Ureter (tissue), 1 donor: Measurements from ENCODE around the gene UST. TPM values are rescaled to one million over a fixed set of nuclear protein-coding genes. Genes with fewer than 3 reads are reported as not detected.
"Not testable (repeated sequence)": the region's sequence is repeated elsewhere in the genome, so short reads cannot be mapped to it uniquely, and the experiment has no call there.

ENCODE experiments used
- DNase-seq: peaks from one replicate; pipeline ENCODE4 v3.0.0-alpha.2; 2020; ENCODE audit warnings: low spot score
- total RNA-seq: library from RNA; stranded (reverse); gene quantifications from one replicate; pipeline ENCODE4 v1.2.4, GENCODE V29; 2023
- donor health status: DM: yes; HTN: yes; CAD: no.

Gene UST
- total RNA-seq, 1 donor from 2014 or later = 30.9 TPM

GRCh38 chr6:149035766-149036165 is 288.9 kb downstream of the UST start:
- no peak for DNase-seq

DNA sequence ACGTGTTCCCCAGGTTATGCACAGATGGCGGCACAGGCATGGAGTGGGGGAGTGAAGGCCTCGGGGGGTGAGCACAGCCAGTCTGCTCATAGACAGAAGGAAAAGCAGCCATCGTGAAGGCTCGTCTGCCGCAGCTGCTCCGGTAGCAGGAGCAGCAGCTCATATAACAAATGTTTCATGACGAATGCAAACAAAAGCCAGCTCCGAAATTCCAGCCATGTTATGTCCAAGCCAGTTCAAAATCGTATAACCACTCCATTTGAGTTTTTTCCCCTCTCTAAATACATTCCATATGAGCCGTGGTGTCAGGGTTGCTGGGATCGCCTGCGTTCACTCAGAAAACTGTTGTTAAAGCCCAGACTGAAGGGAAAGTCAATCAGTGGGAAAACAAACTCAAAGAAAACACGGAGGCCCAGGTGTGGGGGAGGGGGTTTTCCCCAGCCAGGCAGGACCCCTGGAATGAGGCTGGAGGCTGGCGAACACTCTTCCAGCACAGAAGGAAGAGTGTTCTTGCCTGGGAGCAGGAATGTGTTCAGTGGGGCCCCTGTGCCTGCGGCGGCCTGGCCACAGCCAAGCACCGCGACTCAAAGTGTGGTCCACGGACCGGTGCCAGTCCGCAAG is 290.3 kb downstream of the UST start:
- DNase-seq = no peak

- not testable (repeated sequence) for DNase-seq
These were observed 292.2 kb downstream of the UST start for GRCh38 chr6:149039025-149039424.

DNA sequence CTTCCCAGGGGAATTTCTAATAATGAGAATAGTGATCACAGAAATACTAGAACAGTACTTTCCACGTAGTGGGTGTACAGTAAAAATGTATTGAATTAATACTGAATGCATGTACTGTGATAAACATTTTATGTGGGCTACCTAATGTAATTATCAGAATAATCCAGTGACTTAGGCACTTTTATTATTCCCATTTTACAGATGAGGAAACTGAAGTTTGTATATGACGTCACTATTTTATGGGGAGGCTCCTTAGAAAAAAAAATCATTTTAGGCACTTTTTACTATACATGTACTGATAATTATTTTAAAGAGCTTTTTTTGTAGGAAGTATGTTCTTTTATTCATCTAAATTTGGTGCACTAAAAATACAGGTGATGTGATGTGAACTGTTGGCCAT is 295.1 kb downstream of the UST start:
- no peak for DNase-seq

GRCh38 chr6:149043476-149044130 is 296.8 kb downstream of the UST start:
- DNase-seq = no peak

DNA sequence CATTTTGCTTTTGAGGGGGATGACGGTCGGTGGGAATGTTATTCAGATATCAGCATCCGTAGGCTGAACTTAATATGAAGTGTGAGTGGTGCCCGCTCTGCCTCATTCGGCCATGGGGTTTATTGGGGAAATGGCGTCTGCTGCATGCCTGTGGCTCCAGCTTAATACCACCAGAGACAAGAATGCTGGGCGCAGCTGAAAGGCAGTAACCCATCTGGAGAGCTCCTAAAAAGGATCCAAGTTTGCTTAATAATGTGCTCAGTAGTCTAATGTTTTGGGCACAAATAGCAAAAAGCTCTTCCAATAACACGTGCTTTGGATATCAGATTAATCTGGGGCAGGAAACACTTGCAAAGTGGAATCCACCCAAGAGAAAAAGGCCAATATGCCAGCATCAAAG is 297.7 kb downstream of the UST start:
- DNase-seq = no peak

- DNase-seq = no peak
These were observed 298.6 kb downstream of the UST start for GRCh38 chr6:149045404-149045803.

DNA sequence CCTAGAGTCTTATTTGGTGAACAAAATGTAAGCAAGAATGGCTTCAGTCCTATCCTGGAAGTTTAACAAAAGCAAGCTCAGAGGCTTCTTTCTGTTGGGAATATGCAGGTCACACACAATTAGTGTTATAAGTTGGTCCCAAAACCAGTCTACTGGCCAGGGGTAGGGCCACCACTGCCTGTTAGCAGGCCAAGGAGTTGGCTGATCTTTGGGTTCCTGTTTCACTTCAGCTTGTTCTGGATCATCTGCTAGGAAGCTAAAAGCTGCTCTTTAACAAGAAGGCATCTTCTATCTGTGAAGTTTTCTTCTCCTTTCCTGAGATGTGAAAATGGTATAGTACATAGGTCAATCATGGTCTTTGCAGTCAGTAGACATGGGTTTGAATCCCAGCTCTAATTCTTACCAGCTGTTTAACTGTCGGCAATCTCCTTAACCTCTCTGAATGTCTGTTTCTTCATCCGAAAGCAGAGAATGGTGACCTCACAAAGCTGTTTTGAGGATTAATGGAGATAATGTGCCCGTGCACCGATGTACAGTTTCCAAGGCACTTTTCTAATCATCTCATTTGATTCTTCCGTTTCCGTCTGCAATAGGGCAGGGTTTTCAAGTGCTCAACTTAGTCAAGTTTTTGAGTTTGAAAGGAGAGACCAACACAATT is 299.5 kb downstream of the UST start:
- no peak for DNase-seq

DNA sequence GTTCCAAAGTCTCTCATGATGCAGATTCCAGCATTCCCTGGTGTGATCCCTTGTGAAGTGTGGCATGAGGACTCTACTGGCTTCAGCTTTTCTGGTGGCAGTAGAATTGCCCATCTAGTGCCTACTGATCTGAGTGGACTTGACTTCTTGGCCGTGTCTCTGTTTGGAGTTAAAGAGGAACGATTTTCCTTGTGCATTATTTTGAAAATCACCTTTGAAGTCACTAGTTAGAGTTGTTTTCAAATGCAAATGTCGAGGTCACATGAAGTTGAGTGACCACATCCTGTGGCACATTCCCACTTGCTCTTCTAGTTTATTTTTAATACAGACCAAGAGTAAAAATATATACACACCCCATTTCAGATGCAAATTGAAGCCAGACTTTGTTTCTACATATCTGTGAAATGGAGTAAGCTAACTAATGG is 300.0 kb downstream of the UST start:
- no peak for DNase-seq

DNA sequence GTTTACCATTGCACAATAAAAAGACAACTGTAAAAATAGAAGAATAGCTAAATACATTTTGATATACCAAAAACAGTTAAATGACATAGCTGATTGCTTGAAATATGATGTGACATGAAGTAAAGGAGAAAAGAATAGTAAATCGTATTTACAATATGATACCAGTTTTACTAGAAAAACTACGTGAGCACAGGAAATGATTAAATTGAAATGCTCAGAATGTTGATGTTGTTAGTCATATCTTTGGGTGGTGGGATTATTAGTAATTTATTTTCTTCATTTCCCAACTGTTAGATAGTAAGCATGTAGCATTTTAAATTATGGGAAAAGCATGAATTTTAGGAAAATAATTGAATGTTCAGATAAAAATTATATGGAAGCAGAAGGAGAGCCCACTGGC is 302.4 kb downstream of the UST start:
- DNase-seq = no peak

DNA sequence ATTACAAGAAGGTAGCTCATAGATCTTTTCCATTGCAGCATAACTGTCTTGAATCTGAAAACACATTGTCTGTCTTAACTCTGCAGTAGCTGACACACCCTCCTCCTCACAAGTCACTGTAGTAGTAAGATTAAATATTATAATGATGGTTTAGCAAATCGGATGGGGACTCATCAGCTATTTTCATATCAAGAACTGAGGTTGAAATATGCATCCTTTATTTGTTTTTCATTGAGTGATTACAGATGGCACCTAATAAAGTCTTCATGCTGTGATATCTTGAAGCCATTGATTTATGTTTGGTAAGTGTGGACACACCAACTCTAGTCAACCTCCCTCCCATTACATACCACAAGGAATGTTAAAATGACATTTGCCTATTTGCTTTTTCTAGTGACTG is 303.3 kb downstream of the UST start:
- DNase-seq = no peak

GRCh38 chr6:149052350-149053106 is 305.7 kb downstream of the UST start:
- no peak for DNase-seq

DNA sequence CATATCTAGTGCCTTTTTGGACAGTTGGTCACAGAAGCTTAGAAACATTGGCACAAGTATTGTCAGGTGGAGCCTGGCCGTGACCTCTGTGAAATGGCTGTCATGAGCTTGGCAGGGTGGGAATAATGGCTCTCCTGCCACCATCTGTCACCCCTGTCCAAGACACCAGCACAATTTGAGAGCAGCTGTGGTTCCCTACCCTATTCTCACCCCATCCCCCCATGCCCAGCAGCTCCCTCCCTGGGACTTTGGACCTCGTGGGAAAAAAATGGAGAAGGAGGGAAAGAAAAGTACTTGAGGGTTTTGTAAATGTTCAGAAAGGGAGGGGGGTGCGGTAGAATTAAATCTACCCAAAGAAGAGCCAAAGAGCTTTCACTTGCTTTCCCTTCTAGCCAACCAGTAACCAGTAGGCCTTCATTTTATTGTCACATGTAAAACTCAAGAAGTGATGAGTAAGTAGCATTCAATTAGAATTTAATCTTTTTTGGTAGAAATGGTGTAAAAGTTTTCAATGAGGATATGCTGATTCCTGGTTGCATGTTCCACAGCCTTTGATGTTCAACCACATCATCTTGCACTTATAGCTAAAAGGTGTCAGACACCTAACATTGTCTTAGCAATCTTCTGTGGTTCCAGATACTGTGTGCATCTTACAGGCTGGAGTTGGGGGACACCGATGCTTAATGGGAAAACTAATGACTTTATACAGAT is 307.2 kb downstream of the UST start:
- no peak for DNase-seq

DNA sequence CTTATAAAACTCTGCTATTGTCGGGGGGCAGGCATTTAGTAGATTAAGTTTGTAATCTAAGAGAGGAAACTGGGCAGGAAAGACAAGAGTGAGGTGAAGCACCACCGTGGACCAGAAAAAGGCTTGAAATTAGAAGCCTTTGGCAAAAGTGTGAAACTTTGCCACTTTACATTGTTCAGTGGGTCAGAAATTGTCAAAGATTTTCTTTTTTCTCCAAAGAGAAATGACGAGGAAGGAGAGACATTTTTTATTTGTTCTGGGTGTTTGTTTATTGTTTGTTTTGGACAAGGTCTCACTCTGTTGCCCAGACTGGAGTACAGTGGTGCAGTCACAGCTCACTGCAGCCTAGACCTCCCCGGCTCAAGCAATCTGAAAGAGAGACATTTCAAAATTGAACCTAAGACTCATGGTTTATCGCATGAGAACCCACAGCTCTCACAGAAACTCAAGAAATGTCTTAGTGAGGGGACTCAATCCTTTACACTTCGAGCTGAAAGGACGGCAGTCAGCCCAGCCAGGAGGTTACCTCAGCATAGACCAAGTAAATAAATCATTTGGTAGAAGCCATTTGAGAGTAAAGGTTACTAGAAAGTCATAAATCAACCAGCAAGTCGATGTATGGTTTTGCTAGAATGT is 307.8 kb downstream of the UST start:
- no peak for DNase-seq

GRCh38 chr6:149055195-149055899 is 308.5 kb downstream of the UST start:
- no peak for DNase-seq

GRCh38 chr6:149056777-149057463 is 310.1 kb downstream of the UST start:
- DNase-seq = no peak

- no peak for DNase-seq
These were observed 310.6 kb downstream of the UST start for GRCh38 chr6:149057464-149057840.

GRCh38 chr6:149059557-149059956 is 312.7 kb downstream of the UST start:
- no peak for DNase-seq

GRCh38 chr6:149060300-149060984 is 313.6 kb downstream of the UST start:
- DNase-seq = peak; percentile 58
